GM10248 (cell line): Measurements from ENCODE around the gene SCUBE1.
A peak's percentile ranks its signal among the peaks of the same experiment; 100 is the strongest.

Experiments used
- CTCF ChIA-PET: fragments of 300-600 bp; sonication (Branson Sonifier 250); formaldehyde crosslinking; extraction: SDS; loops from one replicate; lab custom pipeline; 2021; ENCODE audit warnings: antibody characterized with exemption; lab: Yijun Ruan, JAX
- POLR2A ChIA-PET: fragments of 350-650 bp; sonication (Branson Sonifier 250); formaldehyde crosslinking; extraction: SDS; loops from one replicate; lab custom pipeline; 2020; ENCODE audit warnings: antibody characterized with exemption; lab: Yijun Ruan, JAX
- DNase-seq: peaks from one replicate; pipeline ENCODE4 v3.0.0; 2012; ENCODE audit errors: extremely low spot score
- CTCF ChIP-seq: IDR thresholded peaks from 2 replicates; pipeline ENCODE4 v1.5.1; 2012; ENCODE audit warnings: mild to moderate bottlenecking, low read depth; ENCODE audit errors: extremely low read depth, missing control alignments, control extremely low read depth

Gene SCUBE1

GRCh38 chr22:43270314-43270908 lies 72.8 kb downstream of the SCUBE1 start:
- TF ChIP-seq CTCF, result no peak
- DNase-seq, result peak; percentile 48
- CTCF ChIA-PET, result interaction anchor here (1.1 to 10.9 kb wide), 6 partner anchors 11 to 114 kb away, joined by 3 to 118 read pairs (median 4); partner anchors contain the start of gene SCUBE1
- POLR2A ChIA-PET, result no interaction called here

- TF ChIP-seq CTCF, result no peak
- POLR2A ChIA-PET, result no interaction called here
- no peak for DNase-seq
- CTCF ChIA-PET, result interaction anchor here (1.1 to 10.9 kb wide), 6 partner anchors 10 to 115 kb away, joined by 3 to 118 read pairs (median 4); partner anchors contain the start of gene SCUBE1
These were observed 73.5 kb downstream of the SCUBE1 start for GRCh38 chr22:43269646-43270045.

- no peak for DNase-seq
- POLR2A ChIA-PET, result no interaction called here
- TF ChIP-seq CTCF, result no peak
- CTCF ChIA-PET, result interaction anchor here (1.1 to 10.9 kb wide), 3 partner anchors 10 to 76 kb away, joined by 3 to 118 read pairs (median 5); partner anchors contain the start of gene SCUBE1
These were observed 73.9 kb downstream of the SCUBE1 start for GRCh38 chr22:43269246-43269645.

- CTCF ChIA-PET, result interaction anchor here (1.5 to 10.9 kb wide), 4 partner anchors 36 to 118 kb away, joined by 3 to 118 read pairs (median 6); partner anchors contain the start of gene SCUBE1
- no peak for TF ChIP-seq CTCF
- POLR2A ChIA-PET, result no interaction called here
- no peak for DNase-seq
These were observed 75.1 kb downstream of the SCUBE1 start for GRCh38 chr22:43267981-43268660.

GRCh38 chr22:43267332-43267980 lies 75.7 kb downstream of the SCUBE1 start:
- TF ChIP-seq CTCF, result no peak
- ChIA-PET POLR2A (no interaction called here), CTCF (interaction anchor here (1.5 to 2.2 kb wide), 3 partner anchors 36 to 118 kb away, joined by 3 to 6 read pairs (median 6); no protein-coding TSS in a partner anchor)
- DNase-seq, result no peak

GRCh38 chr22:43266076-43266475 lies 77.1 kb downstream of the SCUBE1 start:
- ChIA-PET POLR2A (no interaction called here), CTCF (interaction anchor here (1.4 to 3.1 kb wide), 4 partner anchors 8 to 120 kb away, joined by 4 to 24 read pairs (median 6); no protein-coding TSS in a partner anchor)
- no peak for DNase-seq
- TF ChIP-seq CTCF, result no peak
